Panc1 (cell line): ENCODE measurements around the gene FAM149B1. TPM values are rescaled to one million over a fixed set of nuclear protein-coding genes. Genes with fewer than 3 reads are reported as not detected.

Experiments used
- ATAC-seq: fragments of 200-7000 bp; cut with Tn5 transposase; 2 replicates; pipeline ENCODE4 v1.9.1; 2020; ENCODE audit warnings: mild to moderate bottlenecking, moderate library complexity
- BruUV-seq: library from RNA; stranded (reverse); fragments of 400-500 nt; replicated peaks from 2 replicates; lab custom pipeline; 2021; lab: Mats Ljungman, UMichigan
- CTCF ChIA-PET: fragments of 300-600 bp; sonication (Branson Sonifier 250); formaldehyde crosslinking; loops from one replicate; lab custom pipeline; 2022; ENCODE audit warnings: antibody characterized with exemption; lab: Charles Lee
- POLR2A ChIA-PET: fragments of 300-600 bp; sonication (Branson Sonifier 250); formaldehyde crosslinking; loops from one replicate; lab custom pipeline; 2022; ENCODE audit warnings: antibody characterized with exemption; lab: Charles Lee
- DNase-seq: peaks from one replicate; pipeline ENCODE4 v3.0.0-alpha.2; 2010; ENCODE audit warnings: low read depth, low spot score
- H3K27ac ChIP-seq: 2 replicates; pipeline ENCODE4 v1.5.1; 2011; ENCODE audit warnings: mild to moderate bottlenecking, low read length, inconsistent platforms
- H3K27me3 ChIP-seq: fragments of 200-500 bp; sonication (Bioruptor generic); 2 replicates; pipeline ENCODE4 v1.6.0; 2014; ENCODE audit warnings: low read length, inconsistent platforms; ENCODE audit not compliant: control insufficient read depth, insufficient read depth
- H3K36me3 ChIP-seq: fragments of 200-500 bp; sonication (Bioruptor generic); 2 replicates; pipeline ENCODE4 v1.5.1; 2014; ENCODE audit warnings: inconsistent platforms, mild to moderate bottlenecking, low read length, moderate library complexity; ENCODE audit not compliant: control insufficient read depth, insufficient read depth
- H3K4me1 ChIP-seq: 2 replicates; pipeline ENCODE4 v1.5.1; 2011; ENCODE audit warnings: inconsistent platforms, mild to moderate bottlenecking, low read length, moderate library complexity; ENCODE audit not compliant: control insufficient read depth, insufficient read depth
- H3K4me3 ChIP-seq, 2 experiments: 2 replicates each; pipeline ENCODE4 v1.5.1; 2011 to 2012; ENCODE audit warnings: low read depth in 2 of 2, low read length in 2 of 2, mild to moderate bottlenecking in 2 of 2, inconsistent platforms in 1 of 2, moderate library complexity in 1 of 2
- H3K9me3 ChIP-seq: fragments of 200-500 bp; sonication (Bioruptor generic); 2 replicates; pipeline ENCODE4 v1.5.1; 2014; ENCODE audit warnings: low read depth, mild to moderate bottlenecking, inconsistent platforms, low read length, moderate library complexity; ENCODE audit not compliant: control insufficient read depth, insufficient read depth
- POLR2AphosphoS5 ChIP-seq: IDR thresholded peaks from 2 replicates; pipeline ENCODE4 v1.6.1; 2012; ENCODE audit warnings: mild to moderate bottlenecking, low read depth, low read length, moderate library complexity
- SIN3A ChIP-seq: IDR thresholded peaks from 2 replicates; pipeline ENCODE4 v1.6.1; 2012; ENCODE audit warnings: low read depth, mild to moderate bottlenecking, low read length, moderate library complexity, borderline replicate concordance; ENCODE audit not compliant: insufficient read depth
- TCF7L2 ChIP-seq: IDR thresholded peaks from 2 replicates; pipeline ENCODE4 v1.6.1; 2011; ENCODE audit warnings: mild to moderate bottlenecking, low read depth, low read length, inconsistent platforms
- in situ Hi-C: cut with HindIII; loops from 2 replicates; pipeline ENCODE4 v1.10.0; 2016; ENCODE audit warnings: low sequenced_read_pairs, low pct_unique_long_range_greater_than_20kb
- intact Hi-C: fragments of 100-400 bp; cut with micrococcal nuclease; formaldehyde crosslinking; loops from one replicate; pipeline ENCODE4 v1.10.0; 2022; ENCODE audit not compliant: unreplicated experiment
- total RNA-seq: library from RNA; stranded (reverse); gene quantifications from one replicate; pipeline ENCODE4 v1.2.1, GENCODE V29; 2021; ENCODE audit not compliant: unreplicated experiment
- TF ChIP-seq, protein P1 (sequence below), 2 experiments: IDR thresholded peaks; 2 replicates each; pipeline ENCODE4 v1.6.1; 2011 to 2012; ENCODE audit warnings: low read depth in 2 of 2, control low read depth in 1 of 2, low read length in 1 of 2, mild to moderate bottlenecking in 1 of 2, moderate library complexity in 1 of 2; ENCODE audit not compliant: insufficient read depth in 1 of 2
- TF ChIP-seq, protein P2 (sequence below): fragments of 450-650 bp; IDR thresholded peaks from 2 replicates; pipeline ENCODE4 v1.5.1; 2017; ENCODE audit warnings: mild to moderate bottlenecking

FAM149B1 gene
- total RNA-seq, 1 experiment from 2014 or later, result 20.8 TPM

- intact Hi-C loops (no loop called here), in situ Hi-C loops (no loop called here)
- H3K4me1 ChIP-seq, result no peaks in the 10 kb centered on the region
- no peaks in the 10 kb centered on the region for H3K9me3 ChIP-seq
- CTCF ChIA-PET, result no interaction called here
- BruUV-seq, result no TSS peak
- H3K36me3 ChIP-seq, result peaks cover 5% of the 10 kb centered on the region; the same call in 1 of the 2 replicates
- no peak overlapping the region for H3K4me3 ChIP-seq
- no peak for TF ChIP-seq SIN3A
- TF ChIP-seq, protein P1, sequence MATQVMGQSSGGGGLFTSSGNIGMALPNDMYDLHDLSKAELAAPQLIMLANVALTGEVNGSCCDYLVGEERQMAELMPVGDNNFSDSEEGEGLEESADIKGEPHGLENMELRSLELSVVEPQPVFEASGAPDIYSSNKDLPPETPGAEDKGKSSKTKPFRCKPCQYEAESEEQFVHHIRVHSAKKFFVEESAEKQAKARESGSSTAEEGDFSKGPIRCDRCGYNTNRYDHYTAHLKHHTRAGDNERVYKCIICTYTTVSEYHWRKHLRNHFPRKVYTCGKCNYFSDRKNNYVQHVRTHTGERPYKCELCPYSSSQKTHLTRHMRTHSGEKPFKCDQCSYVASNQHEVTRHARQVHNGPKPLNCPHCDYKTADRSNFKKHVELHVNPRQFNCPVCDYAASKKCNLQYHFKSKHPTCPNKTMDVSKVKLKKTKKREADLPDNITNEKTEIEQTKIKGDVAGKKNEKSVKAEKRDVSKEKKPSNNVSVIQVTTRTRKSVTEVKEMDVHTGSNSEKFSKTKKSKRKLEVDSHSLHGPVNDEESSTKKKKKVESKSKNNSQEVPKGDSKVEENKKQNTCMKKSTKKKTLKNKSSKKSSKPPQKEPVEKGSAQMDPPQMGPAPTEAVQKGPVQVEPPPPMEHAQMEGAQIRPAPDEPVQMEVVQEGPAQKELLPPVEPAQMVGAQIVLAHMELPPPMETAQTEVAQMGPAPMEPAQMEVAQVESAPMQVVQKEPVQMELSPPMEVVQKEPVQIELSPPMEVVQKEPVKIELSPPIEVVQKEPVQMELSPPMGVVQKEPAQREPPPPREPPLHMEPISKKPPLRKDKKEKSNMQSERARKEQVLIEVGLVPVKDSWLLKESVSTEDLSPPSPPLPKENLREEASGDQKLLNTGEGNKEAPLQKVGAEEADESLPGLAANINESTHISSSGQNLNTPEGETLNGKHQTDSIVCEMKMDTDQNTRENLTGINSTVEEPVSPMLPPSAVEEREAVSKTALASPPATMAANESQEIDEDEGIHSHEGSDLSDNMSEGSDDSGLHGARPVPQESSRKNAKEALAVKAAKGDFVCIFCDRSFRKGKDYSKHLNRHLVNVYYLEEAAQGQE (IDR thresholded peaks at IDR 0.05; ENCODE audit: insufficient read depth in 1 of 2, low read depth in 2 of 2, low read length in 1 of 2), result no peak
- TF ChIP-seq TCF7L2, result no peak
- POLR2A ChIA-PET, result no interaction called here
- H3K27ac ChIP-seq, result no peak overlapping the region
- DNase-seq (no peak), ATAC-seq (no peak)
- no peaks in the 10 kb centered on the region for H3K27me3 ChIP-seq
These were observed 60.3 kb downstream of the FAM149B1 start for GRCh38 chr10:73228247-73228646.

DNA sequence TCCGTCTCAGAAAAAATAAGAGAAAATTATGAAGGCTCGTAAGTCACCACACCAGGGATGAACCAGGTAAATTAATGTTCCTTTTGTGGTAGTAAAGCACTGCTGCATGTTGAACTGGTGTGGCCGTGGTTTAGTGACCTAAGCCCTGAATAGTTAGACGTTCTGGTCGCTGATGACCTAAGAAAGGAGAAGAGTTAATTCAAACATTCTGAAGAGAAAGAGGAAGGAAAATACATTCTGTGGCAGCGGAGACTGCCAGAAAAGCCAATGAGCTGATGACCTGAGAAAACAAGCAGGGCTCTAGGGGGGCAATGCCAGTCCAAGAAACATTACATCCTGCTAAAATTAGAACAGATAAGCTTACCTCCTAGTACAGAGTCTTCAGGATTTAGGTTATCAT lies 61.6 kb downstream of the FAM149B1 start:
- peaks cover 13% of the 10 kb centered on the region; the same call in 1 of the 2 replicates for H3K36me3 ChIP-seq
- no peak for TF ChIP-seq POLR2AphosphoS5
- no peak for TF ChIP-seq TCF7L2
- TF ChIP-seq, protein P1 (IDR thresholded peaks at IDR 0.05; ENCODE audit: insufficient read depth in 1 of 2, low read depth in 2 of 2, low read length in 1 of 2), result no peak
- no peak for TF ChIP-seq SIN3A
- TF ChIP-seq, protein P2, sequence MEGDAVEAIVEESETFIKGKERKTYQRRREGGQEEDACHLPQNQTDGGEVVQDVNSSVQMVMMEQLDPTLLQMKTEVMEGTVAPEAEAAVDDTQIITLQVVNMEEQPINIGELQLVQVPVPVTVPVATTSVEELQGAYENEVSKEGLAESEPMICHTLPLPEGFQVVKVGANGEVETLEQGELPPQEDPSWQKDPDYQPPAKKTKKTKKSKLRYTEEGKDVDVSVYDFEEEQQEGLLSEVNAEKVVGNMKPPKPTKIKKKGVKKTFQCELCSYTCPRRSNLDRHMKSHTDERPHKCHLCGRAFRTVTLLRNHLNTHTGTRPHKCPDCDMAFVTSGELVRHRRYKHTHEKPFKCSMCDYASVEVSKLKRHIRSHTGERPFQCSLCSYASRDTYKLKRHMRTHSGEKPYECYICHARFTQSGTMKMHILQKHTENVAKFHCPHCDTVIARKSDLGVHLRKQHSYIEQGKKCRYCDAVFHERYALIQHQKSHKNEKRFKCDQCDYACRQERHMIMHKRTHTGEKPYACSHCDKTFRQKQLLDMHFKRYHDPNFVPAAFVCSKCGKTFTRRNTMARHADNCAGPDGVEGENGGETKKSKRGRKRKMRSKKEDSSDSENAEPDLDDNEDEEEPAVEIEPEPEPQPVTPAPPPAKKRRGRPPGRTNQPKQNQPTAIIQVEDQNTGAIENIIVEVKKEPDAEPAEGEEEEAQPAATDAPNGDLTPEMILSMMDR, result no peak
- H3K4me1 ChIP-seq, result no peaks in the 10 kb centered on the region
- H3K4me3 ChIP-seq, result no peak overlapping the region
- intact Hi-C loops (no loop called here), in situ Hi-C loops (no loop called here)
- H3K27me3 ChIP-seq, result no peaks in the 10 kb centered on the region
- ATAC-seq (no peak), DNase-seq (no peak)
- ChIA-PET POLR2A (no interaction called here), CTCF (no interaction called here)
- H3K27ac ChIP-seq, result no peak overlapping the region
- H3K9me3 ChIP-seq, result no peaks in the 10 kb centered on the region
- no TSS peak for BruUV-seq
